ENCODE data around the gene CD180.
A peak's percentile ranks its signal among the peaks of the same experiment; 100 is the strongest.

CD180 gene

DNA sequence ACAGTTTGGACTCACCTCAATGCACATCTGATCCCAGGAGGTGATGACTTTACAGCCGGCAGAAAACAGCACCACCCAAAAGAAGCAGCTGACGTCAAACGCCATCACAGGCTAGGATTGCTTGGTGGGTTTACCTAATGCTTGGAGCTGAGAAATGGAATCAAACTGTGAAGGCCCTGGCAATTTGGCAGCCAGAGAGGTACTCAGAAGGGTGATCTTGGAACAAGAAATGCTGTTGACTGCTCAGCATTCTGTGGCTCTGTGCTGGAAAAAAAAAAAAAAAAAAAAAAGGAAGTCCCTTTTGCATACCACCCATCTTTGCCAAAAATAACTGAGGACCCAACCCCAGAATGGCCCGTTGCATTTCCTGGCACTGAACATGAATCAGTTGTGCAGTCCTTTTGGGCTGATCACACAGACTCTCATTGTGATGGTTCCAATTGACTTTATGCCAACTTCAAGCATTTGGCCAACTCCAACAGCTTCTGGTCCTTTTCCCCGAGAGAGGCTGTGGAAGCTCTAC is at the start of gene CD180:
CD180 (minus strand) TSS at position 263 of the 523 bp plus-strand sequence; CDS start at position 105, 158 bp downstream.
- DNase-seq (ENCODE audit: low read depth, low spot score), result no peak

- DNase-seq (ENCODE audit: low read depth, low spot score), result no peak
Observed at GRCh38 chr5:67246108-67246507, 49.5 kb upstream of the CD180 start.

GRCh38 chr5:67245259-67245846 is 48.8 kb upstream of the CD180 start:
- DNase-seq (ENCODE audit: low read depth, low spot score), result no peak

- DNase-seq (ENCODE audit: low read depth, low spot score), result no peak
Observed at GRCh38 chr5:67244345-67244793, 47.8 kb upstream of the CD180 start.

DNA sequence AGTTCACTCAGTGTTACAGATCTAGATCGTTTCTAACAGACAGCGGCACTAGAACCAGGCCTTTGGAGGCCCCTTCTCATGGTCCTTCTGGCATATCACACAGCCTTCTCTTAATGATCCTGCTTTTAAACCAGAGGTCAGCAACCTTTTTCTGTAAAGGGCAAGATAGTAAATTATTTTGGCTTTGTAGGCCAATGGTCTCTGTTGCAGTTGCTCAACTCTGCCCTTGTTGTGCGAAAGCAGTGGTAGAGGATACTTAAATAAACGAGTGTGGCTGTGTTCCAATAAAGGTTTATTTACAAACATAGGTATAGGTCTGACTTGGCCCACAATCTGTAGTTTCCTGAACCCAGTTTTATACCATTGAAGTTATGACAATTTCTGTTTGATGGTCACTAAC is 47.3 kb upstream of the CD180 start:
- no peak for DNase-seq (ENCODE audit: low read depth, low spot score)

GRCh38 chr5:67243349-67243748 is 46.8 kb upstream of the CD180 start:
- DNase-seq (ENCODE audit: low read depth, low spot score), result no peak

GRCh38 chr5:67241326-67241725 is 44.7 kb upstream of the CD180 start:
- DNase-seq (ENCODE audit: low read depth, low spot score), result no peak

GRCh38 chr5:67240846-67241245 is 44.2 kb upstream of the CD180 start:
- no peak for DNase-seq (ENCODE audit: low read depth, low spot score)

- DNase-seq (ENCODE audit: low read depth, low spot score), result no peak
Observed at GRCh38 chr5:67240065-67240464, 43.5 kb upstream of the CD180 start.

DNA sequence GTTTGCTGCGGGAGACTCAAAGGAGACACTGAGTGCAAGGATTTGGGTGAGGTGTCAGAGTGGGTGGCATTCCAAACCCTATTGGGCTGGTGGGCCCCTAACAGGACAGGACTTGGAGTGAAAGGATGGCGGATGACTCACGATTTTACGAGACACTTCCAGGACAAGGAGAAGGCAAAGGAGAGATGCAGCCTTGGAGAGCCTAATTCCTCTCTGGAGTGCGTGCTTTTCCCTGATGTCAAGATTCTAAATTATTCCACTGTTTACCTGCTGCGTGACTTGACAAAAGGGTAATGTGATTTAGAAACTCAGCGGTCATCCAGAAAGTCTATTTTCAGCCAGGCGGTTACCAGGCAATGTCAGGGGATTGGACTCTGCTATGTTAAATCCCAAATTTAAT is 41.6 kb upstream of the CD180 start:
- no peak for DNase-seq (ENCODE audit: low read depth, low spot score)

GRCh38 chr5:67235399-67236110 is 39.0 kb upstream of the CD180 start:
- no peak for DNase-seq (ENCODE audit: low read depth, low spot score)

GRCh38 chr5:67234671-67235176 is 38.1 kb upstream of the CD180 start:
- no peak for DNase-seq (ENCODE audit: low read depth, low spot score)

DNA sequence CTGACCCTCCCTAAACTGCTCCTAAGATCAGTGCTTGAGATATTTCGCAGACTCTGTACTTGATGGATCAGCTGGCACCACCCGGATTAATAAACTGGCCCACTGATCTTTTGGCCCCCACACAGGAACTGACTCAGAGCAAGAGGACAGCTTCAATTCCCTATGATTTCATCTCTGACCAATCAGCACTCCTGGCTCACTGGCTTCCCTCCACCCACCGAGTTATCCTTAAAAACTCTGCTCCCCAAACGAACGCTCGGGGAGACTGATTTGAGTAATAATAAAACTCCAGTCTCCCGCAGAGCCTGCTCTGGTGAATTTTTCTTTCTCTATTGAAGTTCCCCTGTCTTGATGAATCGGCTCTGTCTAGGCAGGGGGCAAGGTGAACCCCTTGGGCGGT is 36.5 kb upstream of the CD180 start:
- no peak for DNase-seq (ENCODE audit: low read depth, low spot score)

GRCh38 chr5:67223211-67223610 is 26.6 kb upstream of the CD180 start:
- no peak for DNase-seq (ENCODE audit: low read depth, low spot score)

GRCh38 chr5:67222243-67223025 is 25.8 kb upstream of the CD180 start:
- no peak for DNase-seq (ENCODE audit: low read depth, low spot score)

- no peak for DNase-seq (ENCODE audit: low read depth, low spot score)
Observed at GRCh38 chr5:67221487-67222242, 25.1 kb upstream of the CD180 start.

DNA sequence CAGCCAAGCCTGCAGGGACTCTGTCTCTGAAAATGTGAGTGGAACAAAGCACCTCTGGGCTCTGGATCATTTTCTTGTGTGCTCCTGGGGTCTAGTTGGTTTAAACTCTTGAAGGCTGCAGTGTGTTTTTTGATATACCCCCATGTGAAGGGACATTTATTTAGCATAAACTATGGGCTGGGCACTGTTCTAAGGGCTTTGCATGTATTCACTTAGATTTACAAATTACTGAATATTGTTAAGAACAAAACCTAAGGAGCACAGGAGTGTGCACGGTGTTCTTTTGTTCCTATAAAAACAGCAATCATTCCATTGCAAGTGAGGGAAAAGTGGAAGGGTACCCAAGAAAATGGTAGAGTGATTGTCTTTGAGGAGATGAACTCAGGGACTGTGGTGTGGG is 20.0 kb upstream of the CD180 start:
- DNase-seq (ENCODE audit: low read depth, low spot score), result no peak

GRCh38 chr5:67215519-67216471 is 19.2 kb upstream of the CD180 start:
- DNase-seq (ENCODE audit: low read depth, low spot score), result peak; percentile 30

- no peak for DNase-seq (ENCODE audit: low read depth, low spot score)
Observed at GRCh38 chr5:67214707-67215447, 18.3 kb upstream of the CD180 start.

- DNase-seq (ENCODE audit: low read depth, low spot score), result no peak
Observed at GRCh38 chr5:67214036-67214435, 17.4 kb upstream of the CD180 start.

Measured in activated CD4-positive, CD25-positive, alpha-beta regulatory T cell treated with anti-CD3 and anti-CD28 coated beads, Interleukin-2, amount 50 U/mL, for 16 hours (primary cell).